Measurements from ENCODE around the gene RASGRF2. TPM values are rescaled to one million over a fixed set of nuclear protein-coding genes. Genes with fewer than 3 reads are reported as not detected.
"Not testable (repeated sequence)": the region's sequence is repeated elsewhere in the genome, so short reads cannot be mapped to it uniquely, and the experiment has no call there.

Gene RASGRF2
- total RNA-seq, 4 donors from 2014 or later, result 2.0 to 3.6 (median 2.8) TPM

DNA sequence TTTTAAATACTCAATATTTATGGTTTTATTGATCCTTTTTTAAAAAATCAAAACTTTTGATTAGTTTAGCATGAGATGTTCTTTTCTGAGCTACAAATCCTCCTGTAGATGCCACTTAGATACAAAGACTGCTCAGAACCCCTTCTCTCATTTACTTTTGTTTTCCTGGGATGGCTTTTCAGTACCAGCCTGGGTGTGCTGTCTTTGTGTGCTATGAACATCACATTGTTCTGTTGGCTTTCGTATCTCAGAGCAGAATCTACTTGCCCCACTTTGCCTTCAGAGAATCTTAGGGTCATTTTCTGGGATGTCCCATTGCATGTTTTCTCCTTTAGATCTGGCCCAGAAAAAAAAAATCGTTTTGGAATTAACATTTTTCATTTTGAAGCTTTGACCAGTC lies 85.9 kb downstream of the RASGRF2 start:
- no peak for DNase-seq
- Histone ChIP-seq H3K27ac (no peak overlapping the region), H3K4me3 (no peak overlapping the region), H3K27me3 (no peaks in the 10 kb centered on the region), H3K4me1 (no peaks in the 10 kb centered on the region), H3K9me3 (no peaks in the 10 kb centered on the region), H3K36me3 (no peaks in the 10 kb centered on the region)
- WGBS, 2 donors (ENCODE audit: low coverage in 1 of 2), result 79 to 83% methylated on average over 2 of the region's 2 CpGs
- intact Hi-C loops (cut with DNase I; ENCODE audit: low total_unique reads), result no loop called here
- TF ChIP-seq POLR2AphosphoS5 (IDR thresholded peaks at IDR 0.05), result no peak
- TF ChIP-seq CTCF (IDR thresholded peaks at IDR 0.05), result no peak
- TF ChIP-seq POLR2A (IDR thresholded peaks at IDR 0.05), result no peak
- TF ChIP-seq EP300 (IDR thresholded peaks at IDR 0.05; ENCODE audit: low read depth), result no peak
- in situ Hi-C loops (cut with MboI; ENCODE audit: low pct_ligation_motif_present in 1 of 4, low pct_unique_long_range_greater_than_20kb in 1 of 4, low sequenced_read_pairs in 3 of 4), result no loop called here

DNA sequence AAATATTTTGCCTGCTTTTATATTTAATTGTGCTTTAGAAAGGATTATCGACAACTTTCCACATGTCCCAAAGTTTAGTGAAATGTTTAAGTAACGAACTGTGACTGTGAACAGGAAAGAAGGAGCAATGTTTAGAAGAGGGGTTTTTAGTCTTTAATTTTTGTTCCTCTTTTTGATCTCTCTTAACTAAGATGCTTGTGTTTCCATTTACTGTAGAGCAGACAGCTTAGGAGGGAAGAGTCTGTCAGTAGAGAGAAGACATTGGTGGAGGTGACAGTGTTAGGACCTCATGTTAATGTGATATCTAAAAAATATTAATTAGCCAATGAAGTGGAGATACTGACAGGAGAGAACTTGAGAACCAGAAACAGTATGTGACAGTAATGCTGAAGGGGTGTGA lies 92.2 kb downstream of the RASGRF2 start:
- 50 to 78% methylated on average over 2 of the region's 2 CpGs for WGBS, 2 donors (ENCODE audit: low coverage in 1 of 2)
- no peak for TF ChIP-seq EP300 (IDR thresholded peaks at IDR 0.05; ENCODE audit: low read depth)
- TF ChIP-seq POLR2AphosphoS5 (IDR thresholded peaks at IDR 0.05), result no peak
- no peak for TF ChIP-seq POLR2A (IDR thresholded peaks at IDR 0.05)
- no peak for TF ChIP-seq CTCF (IDR thresholded peaks at IDR 0.05)
- Histone ChIP-seq H3K36me3 (no peaks in the 10 kb centered on the region), H3K27ac (no peak overlapping the region), H3K9me3 (no peaks in the 10 kb centered on the region), H3K4me3 (no peak overlapping the region), H3K4me1 (no peaks in the 10 kb centered on the region), H3K27me3 (no peaks in the 10 kb centered on the region)
- intact Hi-C loops (cut with DNase I; ENCODE audit: low total_unique reads), result no loop called here
- in situ Hi-C loops (cut with MboI; ENCODE audit: low pct_ligation_motif_present in 1 of 4, low pct_unique_long_range_greater_than_20kb in 1 of 4, low sequenced_read_pairs in 3 of 4), result no loop called here
- DNase-seq, result no peak

GRCh38 chr5:81053282-81053681 lies 93.1 kb downstream of the RASGRF2 start:
- DNase-seq; in situ Hi-C loops (cut with MboI; ENCODE audit: low pct_ligation_motif_present in 1 of 4, low pct_unique_long_range_greater_than_20kb in 1 of 4, low sequenced_read_pairs in 3 of 4); H3K4me1 ChIP-seq; H3K36me3 ChIP-seq; H3K27ac ChIP-seq; H3K9me3 ChIP-seq; H3K27me3 ChIP-seq; H3K4me3 ChIP-seq; intact Hi-C loops (cut with DNase I; ENCODE audit: low total_unique reads): not testable (repeated sequence)
- 95% methylated on average over 3 of the region's 4 CpGs; no CpG with 5 or more reads in 1 of the 2 donors for WGBS, 2 donors (ENCODE audit: low coverage in 1 of 2)

- Histone ChIP-seq H3K36me3 (no peaks in the 10 kb centered on the region), H3K4me1 (no peaks in the 10 kb centered on the region), H3K27me3 (no peaks in the 10 kb centered on the region), H3K9me3 (no peaks in the 10 kb centered on the region), H3K4me3 (no peak overlapping the region), H3K27ac (no peak overlapping the region)
- WGBS, 2 donors (ENCODE audit: low coverage in 1 of 2), result 75 to 76% methylated on average over 1 of the region's 1 CpG
- intact Hi-C loops (cut with DNase I; ENCODE audit: low total_unique reads), result no loop called here
- TF ChIP-seq EP300 (IDR thresholded peaks at IDR 0.05; ENCODE audit: low read depth), result no peak
- no peak for TF ChIP-seq POLR2A (IDR thresholded peaks at IDR 0.05)
- TF ChIP-seq CTCF (IDR thresholded peaks at IDR 0.05), result no peak
- no peak for TF ChIP-seq POLR2AphosphoS5 (IDR thresholded peaks at IDR 0.05)
- DNase-seq, result no peak
- in situ Hi-C loops (cut with MboI; ENCODE audit: low pct_ligation_motif_present in 1 of 4, low pct_unique_long_range_greater_than_20kb in 1 of 4, low sequenced_read_pairs in 3 of 4), result no loop called here
These were observed 98.0 kb downstream of the RASGRF2 start for GRCh38 chr5:81058121-81058520.

GRCh38 chr5:81065492-81065891 lies 105.3 kb downstream of the RASGRF2 start:
- intact Hi-C loops (cut with DNase I; ENCODE audit: low total_unique reads) (no loop called here), in situ Hi-C loops (cut with MboI; ENCODE audit: low pct_ligation_motif_present in 1 of 4, low pct_unique_long_range_greater_than_20kb in 1 of 4, low sequenced_read_pairs in 3 of 4) (no loop called here)
- Histone ChIP-seq H3K27ac (no peak overlapping the region), H3K27me3 (no peaks in the 10 kb centered on the region), H3K4me3 (no peak overlapping the region), H3K9me3 (no peaks in the 10 kb centered on the region), H3K36me3 (no peaks in the 10 kb centered on the region), H3K4me1 (no peaks in the 10 kb centered on the region)
- no peak for DNase-seq
- TF ChIP-seq POLR2AphosphoS5 (IDR thresholded peaks at IDR 0.05), result no peak
- no peak for TF ChIP-seq POLR2A (IDR thresholded peaks at IDR 0.05)
- no peak for TF ChIP-seq CTCF (IDR thresholded peaks at IDR 0.05)
- no peak for TF ChIP-seq EP300 (IDR thresholded peaks at IDR 0.05; ENCODE audit: low read depth)
- WGBS, 2 donors (ENCODE audit: low coverage in 1 of 2), result 58 to 71% methylated on average over 3 of the region's 3 CpGs

Measured in transverse colon (tissue), 4 donors.